ENCODE results near the gene TULP1. TPM values are rescaled to one million over a fixed set of nuclear protein-coding genes. Genes with fewer than 3 reads are reported as not detected.

The TULP1 gene
- total and polyA plus RNA-seq, 2 of the 4 experiments (the other 2 are of a cell fraction) = not detected

DNA sequence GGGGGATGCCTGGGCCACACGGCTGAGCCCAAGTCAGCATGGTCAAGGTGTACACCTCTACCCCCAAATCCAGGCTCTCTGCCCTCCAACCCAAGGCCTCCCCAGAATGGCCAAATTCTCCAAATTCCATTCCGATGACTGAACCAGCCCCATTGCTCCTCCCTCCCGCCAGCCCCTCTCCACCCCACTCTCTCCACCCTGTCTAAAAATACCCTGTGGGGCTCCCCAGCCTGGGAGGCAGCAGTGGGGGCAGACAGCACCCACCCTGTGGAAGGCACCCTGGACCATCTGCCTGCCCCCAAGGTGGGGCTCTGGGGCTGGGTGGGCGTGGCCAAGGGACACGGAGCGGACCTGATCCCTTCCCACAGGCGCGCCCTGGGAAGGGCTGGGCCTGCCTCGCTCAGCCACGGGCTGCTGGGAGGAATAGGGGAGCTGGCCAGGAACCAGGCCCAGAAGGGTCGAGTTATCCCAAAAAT, 27.3 kb downstream of the TULP1 start:
- Histone ChIP-seq H4K91ac (ENCODE audit: insufficient read depth, low read depth, low read length) (peak overlapping the region; percentile 96), H3K4me2 (ENCODE audit: low read depth, low read length) (0 out of 2 replicates have a peak overlapping the region, but pooled peaks have one; percentile 8), H4K5ac (ENCODE audit: low read depth, low read length) (peak overlapping the region; percentile 52), H3K56ac (ENCODE audit: extremely low read depth, insufficient read depth, low read length) (peak overlapping the region; percentile 36; the same call in 1 of the 2 replicates), H2BK15ac (ENCODE audit: low read depth, low read length) (peak overlapping the region; percentile 83; the same call in 2 of the 3 replicates), H3K36me3 (ENCODE audit: control insufficient read depth, insufficient read depth, low read length) (peaks cover 38% of the 10 kb centered on the region), H3K27ac (ENCODE audit: insufficient read depth, low read length) (peak overlapping the region; percentile 70), H4K8ac (ENCODE audit: low read depth in 2 of 2, low read length in 2 of 2) (peak overlapping the region; percentile 76 to 84), H2AK9ac (replicated peaks; ENCODE audit: low read depth, low read length, poor library complexity) (peak overlapping the region; percentile 94), H3K79me1 (ENCODE audit: low read depth in 1 of 2, low read length in 2 of 2) (peaks cover 54 to 95% of the 10 kb centered on the region in 2 experiments), H3K9me1 (ENCODE audit: insufficient read depth, low read length) (peaks cover 39% of the 10 kb centered on the region), H3K4ac (ENCODE audit: low read depth, low read length) (peak overlapping the region; percentile 91), H3K9ac (ENCODE audit: low read depth, low read length) (peak overlapping the region; percentile 5; the same call in 1 of the 2 replicates), H3K9me3 (ENCODE audit: control insufficient read depth, insufficient read depth, low read length) (no peaks in the 10 kb centered on the region), H2AFZ (replicated peaks; ENCODE audit: low read length, poor library complexity) (peak overlapping the region; percentile 85), H3K27me3 (ENCODE audit: control insufficient read depth, insufficient read depth, low read length) (no peaks in the 10 kb centered on the region), H2BK20ac (ENCODE audit: low read depth, low read length) (peak overlapping the region; percentile 82), H2AK5ac (ENCODE audit: low read depth, low read length) (peak overlapping the region; percentile 99), H3K4me3 (ENCODE audit: insufficient read depth, low read depth, low read length) (no peak overlapping the region), H3K18ac (ENCODE audit: low read depth, low read length) (peak overlapping the region; percentile 71), H2BK5ac (ENCODE audit: low read depth, low read length, poor library complexity, severe bottlenecking) (peak overlapping the region; percentile 93), H3K4me1 (ENCODE audit: control insufficient read depth, insufficient read depth, low read length) (peaks cover 39% of the 10 kb centered on the region), H2BK120ac (ENCODE audit: low read depth, low read length) (peak overlapping the region; percentile 88), H3K14ac (replicated peaks; ENCODE audit: low read depth, low read length) (peak overlapping the region; percentile 91), H4K20me1 (ENCODE audit: insufficient read depth, low read length) (peaks cover 17% of the 10 kb centered on the region; the same call in 1 of the 2 replicates), H3K23ac (ENCODE audit: low read depth, low read length) (peak overlapping the region; percentile 87)
- ATAC-seq (ENCODE audit: low read depth) = peak; percentile 42
- no peak for TF ChIP-seq RCOR1 (IDR thresholded peaks at IDR 0.05; ENCODE audit: insufficient replicate concordance, low read length)
- TF ChIP-seq, protein P1, sequence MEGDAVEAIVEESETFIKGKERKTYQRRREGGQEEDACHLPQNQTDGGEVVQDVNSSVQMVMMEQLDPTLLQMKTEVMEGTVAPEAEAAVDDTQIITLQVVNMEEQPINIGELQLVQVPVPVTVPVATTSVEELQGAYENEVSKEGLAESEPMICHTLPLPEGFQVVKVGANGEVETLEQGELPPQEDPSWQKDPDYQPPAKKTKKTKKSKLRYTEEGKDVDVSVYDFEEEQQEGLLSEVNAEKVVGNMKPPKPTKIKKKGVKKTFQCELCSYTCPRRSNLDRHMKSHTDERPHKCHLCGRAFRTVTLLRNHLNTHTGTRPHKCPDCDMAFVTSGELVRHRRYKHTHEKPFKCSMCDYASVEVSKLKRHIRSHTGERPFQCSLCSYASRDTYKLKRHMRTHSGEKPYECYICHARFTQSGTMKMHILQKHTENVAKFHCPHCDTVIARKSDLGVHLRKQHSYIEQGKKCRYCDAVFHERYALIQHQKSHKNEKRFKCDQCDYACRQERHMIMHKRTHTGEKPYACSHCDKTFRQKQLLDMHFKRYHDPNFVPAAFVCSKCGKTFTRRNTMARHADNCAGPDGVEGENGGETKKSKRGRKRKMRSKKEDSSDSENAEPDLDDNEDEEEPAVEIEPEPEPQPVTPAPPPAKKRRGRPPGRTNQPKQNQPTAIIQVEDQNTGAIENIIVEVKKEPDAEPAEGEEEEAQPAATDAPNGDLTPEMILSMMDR (conservative IDR thresholded peaks at IDR 0.05; ENCODE audit: low read depth, low read length) = no peak
- 0 out of 2 replicates have a peak, but pooled peaks have one; percentile 9 for TF ChIP-seq FOS (IDR thresholded peaks at IDR 0.05; ENCODE audit: low read depth, low read length)
- TF ChIP-seq, protein P2, sequence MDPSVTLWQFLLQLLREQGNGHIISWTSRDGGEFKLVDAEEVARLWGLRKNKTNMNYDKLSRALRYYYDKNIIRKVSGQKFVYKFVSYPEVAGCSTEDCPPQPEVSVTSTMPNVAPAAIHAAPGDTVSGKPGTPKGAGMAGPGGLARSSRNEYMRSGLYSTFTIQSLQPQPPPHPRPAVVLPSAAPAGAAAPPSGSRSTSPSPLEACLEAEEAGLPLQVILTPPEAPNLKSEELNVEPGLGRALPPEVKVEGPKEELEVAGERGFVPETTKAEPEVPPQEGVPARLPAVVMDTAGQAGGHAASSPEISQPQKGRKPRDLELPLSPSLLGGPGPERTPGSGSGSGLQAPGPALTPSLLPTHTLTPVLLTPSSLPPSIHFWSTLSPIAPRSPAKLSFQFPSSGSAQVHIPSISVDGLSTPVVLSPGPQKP (IDR thresholded peaks at IDR 0.05; ENCODE audit: borderline replicate concordance, low read depth, low read length) = no peak
- TF ChIP-seq MAZ (IDR thresholded peaks at IDR 0.05; ENCODE audit: borderline replicate concordance, low read depth, low read length) = peak; percentile 52; the same call in 1 of the 2 replicates
- POLR2A ChIA-PET (ENCODE audit: unreplicated experiment) = no interaction called here
- 40% methylated on average over 2 of the region's 11 CpGs; no CpG with 5 or more reads in 1 of the 2 experiments for WGBS, 2 experiments (ENCODE audit: extremely low coverage in 2 of 2, insufficient read length in 1 of 2)
- DNase-seq = no peak
- dilution Hi-C loops (cut with HindIII; ENCODE audit: low sequenced_read_pairs, unreplicated experiment) (no loop called here), in situ Hi-C loops (cut with MboI; ENCODE audit: low sequenced_read_pairs) (no loop called here), intact Hi-C loops (cut with micrococcal nuclease) (no loop called here)
- CTCF ChIA-PET = no interaction called here
- no TSS peak for BruUV-seq (replicated peaks)

All from IMR-90 (cell line).